ENCODE results near the gene CHORDC1. TPM values are rescaled to one million over a fixed set of nuclear protein-coding genes. Genes with fewer than 3 reads are reported as not detected.

Gene CHORDC1
- 27.4 and 78.6 TPM in 2 replicates for total RNA-seq (ENCODE audit: low replicate concordance)

GRCh38 chr11:90222459-90223247 lies at the start of gene CHORDC1:
Gene CHORDC1, minus strand, starts transcription at chr11:90223049. Its CDS starts 95 bp downstream, at chr11:90222954.

Other genes starting within 250 kb of the CHORDC1 start
- gene TRIM49C, start 191.9 kb downstream of the CHORDC1 start, total RNA-seq (ENCODE audit: low replicate concordance): not detected in 2 replicates
- gene UBTFL1, start 137.1 kb downstream of the CHORDC1 start, total RNA-seq (ENCODE audit: low replicate concordance): not detected in 2 replicates
- 0.08 and 0.35 TPM in 2 replicates for gene NAALAD2, start 88.4 kb downstream of the CHORDC1 start, total RNA-seq (ENCODE audit: low replicate concordance)